ENCODE data around the gene NCCRP1. TPM values are rescaled to one million over a fixed set of nuclear protein-coding genes. Genes with fewer than 3 reads are reported as not detected.

Gene NCCRP1
- total RNA-seq, 2 experiments from 2014 or later: not detected

DNA sequence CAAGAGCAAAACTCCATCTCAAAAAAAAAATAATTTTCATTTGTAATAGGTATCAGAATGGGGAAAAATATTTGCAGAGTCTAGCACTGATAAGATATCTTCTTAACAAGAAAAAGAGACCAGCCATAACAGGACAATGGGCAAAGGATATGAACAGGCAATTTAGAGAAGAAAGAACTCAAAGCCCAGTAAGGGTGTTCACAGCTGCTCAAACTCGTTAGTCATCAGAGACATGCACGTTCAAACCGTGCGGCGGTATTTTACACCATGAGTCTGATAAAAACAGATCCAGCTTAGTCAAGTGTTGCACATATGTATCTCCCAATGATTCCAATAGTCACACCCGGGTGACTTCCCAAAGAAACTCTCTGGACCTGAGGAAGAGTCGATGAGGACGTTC lies 13.7 kb upstream of the NCCRP1 start:
- no peak for DNase-seq
- Mint-ChIP-seq H3K27ac (no peak overlapping the region), H3K36me3 (no peaks in the 10 kb centered on the region), H3K4me1 (no peaks in the 10 kb centered on the region), H3K4me3 (no peak overlapping the region), H3K27me3 (no peaks in the 10 kb centered on the region), H3K9me3 (no peaks in the 10 kb centered on the region)

DNA sequence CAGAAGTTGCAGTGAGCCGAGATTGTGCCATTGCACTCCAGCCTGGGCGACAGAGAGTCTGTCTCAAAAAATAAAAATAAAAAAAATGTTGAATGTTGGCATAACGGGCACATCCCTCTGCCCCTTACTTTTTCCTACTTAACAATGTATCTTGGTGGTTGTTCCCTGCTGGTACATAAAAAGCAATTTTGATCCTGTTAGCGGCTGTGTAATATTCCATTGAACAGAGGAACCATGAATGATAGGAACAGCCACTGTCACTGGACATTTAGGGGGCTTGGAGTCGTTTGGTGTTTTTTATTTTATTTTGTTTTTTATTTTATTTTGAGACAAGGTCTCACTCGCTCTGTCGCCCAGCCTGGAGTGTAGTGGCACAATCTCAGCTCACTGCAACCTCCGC lies 10.4 kb upstream of the NCCRP1 start:
- no peaks in the 10 kb centered on the region for H3K36me3 Mint-ChIP-seq
- H3K4me3 Mint-ChIP-seq: no peak overlapping the region
- peaks cover 15% of the 10 kb centered on the region for H3K27me3 Mint-ChIP-seq
- no peaks in the 10 kb centered on the region for H3K9me3 Mint-ChIP-seq
- no peak for DNase-seq
- H3K4me1 Mint-ChIP-seq: no peaks in the 10 kb centered on the region
- no peak overlapping the region for H3K27ac Mint-ChIP-seq

DNA sequence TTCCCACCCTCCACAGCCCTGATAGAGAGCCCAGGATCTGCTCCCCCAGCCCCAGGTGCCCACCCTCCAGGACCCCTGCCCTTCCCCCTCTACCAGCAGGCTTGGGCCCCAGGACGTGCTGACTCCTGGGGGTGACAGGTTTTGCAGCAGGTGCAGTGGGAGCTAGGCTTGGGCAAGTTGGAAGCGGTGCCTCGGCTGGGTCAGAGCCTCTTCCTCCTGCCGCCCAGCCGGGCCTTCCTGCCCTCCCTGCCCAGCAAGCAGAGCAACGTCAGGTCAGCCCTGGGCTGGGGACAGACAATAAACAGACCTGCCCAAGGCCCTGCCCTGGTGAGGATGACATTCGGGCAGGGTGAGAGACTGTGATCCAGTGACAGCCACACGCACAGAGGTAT lies 9.2 kb upstream of the NCCRP1 start:
- no peak overlapping the region for H3K27ac Mint-ChIP-seq
- H3K27me3 Mint-ChIP-seq: peaks cover 26% of the 10 kb centered on the region
- H3K9me3 Mint-ChIP-seq: no peaks in the 10 kb centered on the region
- DNase-seq: no peak
- no peak overlapping the region for H3K4me3 Mint-ChIP-seq
- no peaks in the 10 kb centered on the region for H3K4me1 Mint-ChIP-seq
- H3K36me3 Mint-ChIP-seq: no peaks in the 10 kb centered on the region

DNA sequence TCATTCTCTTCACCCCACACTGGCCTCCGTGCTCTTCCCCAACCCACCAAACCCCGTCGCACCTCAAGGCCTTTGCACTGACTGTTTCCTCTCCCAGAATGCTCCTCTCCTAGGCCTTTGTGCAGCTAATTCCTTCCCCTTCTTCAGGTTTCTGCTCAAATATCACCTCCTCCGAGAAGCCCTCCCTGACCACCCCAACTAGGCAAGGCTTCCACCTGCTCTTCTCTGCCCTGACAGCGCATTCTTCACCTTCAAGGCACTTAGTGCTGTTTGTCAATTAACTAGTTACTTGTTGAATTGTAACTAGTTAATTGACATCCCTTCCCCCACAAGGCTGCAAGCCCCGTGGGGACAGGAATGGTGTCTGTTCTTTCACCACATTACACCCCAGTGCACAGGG lies 7.8 kb upstream of the NCCRP1 start:
- Mint-ChIP-seq H3K4me1 (no peaks in the 10 kb centered on the region), H3K36me3 (no peaks in the 10 kb centered on the region), H3K27me3 (peaks cover 31% of the 10 kb centered on the region), H3K4me3 (no peak overlapping the region), H3K27ac (no peak overlapping the region), H3K9me3 (no peaks in the 10 kb centered on the region)
- DNase-seq: no peak

DNA sequence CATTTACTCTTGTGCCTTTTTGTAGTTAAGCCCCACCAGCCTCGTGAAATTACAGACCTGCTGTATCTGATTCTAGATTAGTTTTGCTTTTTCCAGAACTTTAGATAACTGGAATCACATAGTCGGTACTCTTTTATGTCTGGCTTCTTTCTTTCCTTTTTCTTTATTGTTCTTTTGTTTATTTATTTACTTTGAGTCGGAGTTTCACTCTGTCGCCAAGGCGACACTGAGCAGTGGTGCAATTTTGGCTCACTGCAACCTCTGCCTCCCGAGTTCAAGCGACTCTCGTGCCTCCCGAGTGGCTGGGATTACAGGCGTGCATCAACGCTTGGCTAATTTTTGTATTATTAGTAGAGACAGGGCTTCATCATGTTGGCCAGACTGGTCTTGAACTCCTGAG lies 6.0 kb upstream of the NCCRP1 start:
- H3K27me3 Mint-ChIP-seq: peaks cover 46% of the 10 kb centered on the region
- H3K27ac Mint-ChIP-seq: no peak overlapping the region
- H3K4me1 Mint-ChIP-seq: no peaks in the 10 kb centered on the region
- DNase-seq: no peak
- H3K36me3 Mint-ChIP-seq: no peaks in the 10 kb centered on the region
- no peak overlapping the region for H3K4me3 Mint-ChIP-seq
- no peaks in the 10 kb centered on the region for H3K9me3 Mint-ChIP-seq

DNA sequence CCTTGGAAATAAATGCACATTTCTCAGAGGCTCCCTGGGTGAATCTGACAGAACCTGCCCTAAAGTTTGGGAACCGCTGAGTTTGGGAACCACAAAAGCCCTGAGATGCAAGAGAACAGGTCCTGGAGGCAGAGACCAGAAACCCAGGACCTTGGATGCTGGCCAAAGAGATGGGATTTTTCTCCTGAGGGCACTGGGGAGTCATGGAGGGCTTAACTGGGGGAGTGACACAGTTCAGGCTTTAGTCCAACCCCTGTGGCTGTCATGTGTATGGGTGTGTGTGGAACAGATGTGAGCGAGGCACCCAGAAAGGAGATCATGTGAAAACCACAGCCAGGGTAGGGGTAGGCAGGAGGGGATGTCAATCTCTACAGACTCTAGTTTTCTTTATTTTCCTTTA lies 3.9 kb upstream of the NCCRP1 start:
- Mint-ChIP-seq H3K4me1 (peaks cover 8% of the 10 kb centered on the region), H3K4me3 (no peak overlapping the region), H3K36me3 (no peaks in the 10 kb centered on the region), H3K27me3 (peaks cover 65% of the 10 kb centered on the region), H3K27ac (no peak overlapping the region), H3K9me3 (no peaks in the 10 kb centered on the region)
- DNase-seq: no peak

DNA sequence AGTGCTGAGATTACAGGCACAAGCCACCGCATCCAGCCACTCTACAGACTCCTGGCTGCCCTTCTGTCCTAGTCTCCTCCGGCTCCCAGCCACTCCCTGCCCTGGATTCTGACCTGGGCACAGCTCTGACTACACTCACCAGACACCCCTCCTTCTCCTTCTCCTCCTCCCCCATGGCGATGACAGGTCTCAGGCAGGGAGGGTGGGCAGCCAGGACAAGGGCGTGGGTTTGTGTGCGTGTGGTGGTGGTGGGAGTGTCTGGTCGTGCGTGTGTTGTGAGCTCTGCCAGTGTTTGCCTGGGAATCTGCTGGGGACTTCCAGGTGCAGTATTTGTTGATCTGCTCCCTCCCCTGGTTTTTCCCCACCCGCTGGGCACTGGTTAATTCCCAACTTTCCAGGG lies 3.0 kb upstream of the NCCRP1 start:
- no peak for DNase-seq
- peaks cover 70% of the 10 kb centered on the region for H3K27me3 Mint-ChIP-seq
- peaks cover 8% of the 10 kb centered on the region for H3K4me1 Mint-ChIP-seq
- no peaks in the 10 kb centered on the region for H3K36me3 Mint-ChIP-seq
- H3K27ac Mint-ChIP-seq: no peak overlapping the region
- no peak overlapping the region for H3K4me3 Mint-ChIP-seq
- H3K9me3 Mint-ChIP-seq: no peaks in the 10 kb centered on the region

DNA sequence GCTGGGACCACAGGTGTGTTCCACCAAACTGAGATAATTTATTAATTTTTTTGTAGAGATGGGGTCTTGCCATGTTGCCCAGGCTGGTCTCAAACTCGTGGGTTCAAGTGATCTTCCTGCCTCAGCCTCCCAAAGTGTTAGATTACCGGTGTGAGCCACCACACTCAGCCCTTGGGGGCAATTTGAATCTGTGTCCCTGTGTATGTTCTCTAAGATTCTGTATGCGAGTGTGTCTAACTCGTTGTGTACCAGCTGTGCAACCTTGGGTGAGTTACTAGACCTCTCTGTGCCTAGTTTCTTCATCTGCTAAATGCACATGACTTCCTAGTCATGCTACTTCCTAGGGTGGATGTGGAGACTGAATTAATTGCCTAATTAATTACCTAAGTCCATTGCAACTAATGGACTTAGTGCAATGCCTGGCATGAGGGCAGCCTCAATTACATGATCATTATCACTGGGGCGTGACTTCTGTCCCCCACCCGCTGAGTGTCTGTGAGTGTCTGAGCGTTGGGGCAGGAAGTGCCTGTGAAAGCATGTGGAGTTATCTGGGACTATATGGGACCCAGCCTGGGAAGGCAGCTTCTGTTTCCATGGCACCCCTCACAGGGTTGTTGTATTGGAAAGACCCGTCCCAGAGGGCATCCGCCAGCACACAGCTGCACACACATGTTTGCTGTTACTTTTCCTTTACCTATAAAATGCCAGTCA lies 1.8 kb upstream of the NCCRP1 start:
- no peak for DNase-seq
- H3K4me3 Mint-ChIP-seq: no peak overlapping the region
- H3K9me3 Mint-ChIP-seq: no peaks in the 10 kb centered on the region
- H3K36me3 Mint-ChIP-seq: no peaks in the 10 kb centered on the region
- H3K4me1 Mint-ChIP-seq: peaks cover 8% of the 10 kb centered on the region
- H3K27ac Mint-ChIP-seq: no peak overlapping the region
- H3K27me3 Mint-ChIP-seq: peaks cover 73% of the 10 kb centered on the region

DNA sequence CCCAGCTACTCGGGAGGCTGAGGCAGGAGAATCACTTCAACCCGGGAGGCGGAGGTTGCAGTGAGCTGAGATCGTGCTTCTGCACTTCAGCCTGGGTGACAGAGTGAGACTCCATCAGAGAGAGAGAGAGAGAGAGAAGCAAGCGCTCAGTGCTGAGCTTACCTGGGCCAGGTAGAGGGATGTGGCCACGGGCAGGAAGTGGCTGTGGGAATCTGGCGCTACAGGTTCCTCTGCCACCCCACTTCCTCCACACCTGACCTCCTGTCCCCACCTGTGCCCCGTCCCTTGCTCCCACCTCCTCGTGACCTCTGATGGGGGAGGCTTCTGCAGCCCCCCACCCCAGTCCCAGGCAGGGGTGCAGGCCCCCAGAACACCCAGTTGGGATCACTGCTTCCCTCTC lies 1.0 kb upstream of the NCCRP1 start:
- no peak overlapping the region for H3K27ac Mint-ChIP-seq

DNA sequence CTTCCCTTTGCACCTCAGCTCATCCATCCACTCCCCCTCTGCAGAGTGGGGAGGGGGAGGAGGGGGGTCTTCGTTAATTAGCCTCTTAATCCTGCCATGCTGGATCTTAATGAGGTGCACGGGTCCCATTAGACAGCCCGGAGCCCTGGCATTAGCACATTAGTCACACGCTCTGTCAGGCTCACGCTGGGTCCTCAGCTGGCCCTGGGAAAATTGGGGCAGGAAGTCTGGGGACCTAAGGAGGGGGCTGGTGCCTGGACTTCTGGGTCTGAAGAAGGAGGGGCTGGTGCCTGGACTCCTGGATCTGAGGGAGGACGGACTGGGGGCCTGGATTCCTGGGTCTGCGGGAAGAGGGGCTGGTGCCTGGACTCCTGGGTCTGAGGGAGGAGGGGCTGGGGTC lies 444 bp upstream of the NCCRP1 start:
- peaks cover 8% of the 10 kb centered on the region for H3K4me1 Mint-ChIP-seq
- H3K27me3 Mint-ChIP-seq: peaks cover 79% of the 10 kb centered on the region
- no peaks in the 10 kb centered on the region for H3K36me3 Mint-ChIP-seq
- H3K4me3 Mint-ChIP-seq: no peak overlapping the region
- no peak for DNase-seq
- no peak overlapping the region for H3K27ac Mint-ChIP-seq
- H3K9me3 Mint-ChIP-seq: no peaks in the 10 kb centered on the region

More for the DNA sequence above, 1.0 kb upstream of the NCCRP1 start:
- Mint-ChIP-seq H3K36me3 (no peaks in the 10 kb centered on the region), H3K27me3 (peaks cover 75% of the 10 kb centered on the region), H3K9me3 (no peaks in the 10 kb centered on the region), H3K4me3 (no peak overlapping the region), H3K4me1 (peaks cover 8% of the 10 kb centered on the region)
- DNase-seq: no peak

DNA sequence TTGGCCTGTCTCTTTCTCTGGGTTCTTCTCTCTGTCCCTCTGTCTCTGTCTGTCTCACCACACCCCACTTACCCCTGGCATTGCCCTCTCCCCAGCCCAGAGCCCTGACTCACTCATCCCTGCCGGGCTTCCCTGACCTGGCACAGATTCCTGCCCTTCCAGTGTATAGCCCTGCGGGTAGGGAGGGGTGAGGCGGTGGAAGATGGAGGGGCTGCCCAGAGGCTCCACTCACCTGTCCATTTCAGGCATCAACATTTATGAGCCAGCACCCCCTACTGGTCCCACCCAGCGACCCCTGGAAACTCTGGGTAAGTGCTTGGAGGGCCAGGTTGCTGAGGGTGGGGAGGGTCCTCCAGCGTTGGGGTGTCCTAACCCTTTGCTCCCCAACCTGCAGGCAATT lies 1.0 kb downstream of the NCCRP1 start:
- H3K9me3 Mint-ChIP-seq: no peaks in the 10 kb centered on the region
- H3K36me3 Mint-ChIP-seq: no peaks in the 10 kb centered on the region
- H3K4me1 Mint-ChIP-seq: peaks cover 8% of the 10 kb centered on the region
- no peak overlapping the region for H3K27ac Mint-ChIP-seq
- no peak for DNase-seq
- peaks cover 82% of the 10 kb centered on the region for H3K27me3 Mint-ChIP-seq
- H3K4me3 Mint-ChIP-seq: no peak overlapping the region

DNA sequence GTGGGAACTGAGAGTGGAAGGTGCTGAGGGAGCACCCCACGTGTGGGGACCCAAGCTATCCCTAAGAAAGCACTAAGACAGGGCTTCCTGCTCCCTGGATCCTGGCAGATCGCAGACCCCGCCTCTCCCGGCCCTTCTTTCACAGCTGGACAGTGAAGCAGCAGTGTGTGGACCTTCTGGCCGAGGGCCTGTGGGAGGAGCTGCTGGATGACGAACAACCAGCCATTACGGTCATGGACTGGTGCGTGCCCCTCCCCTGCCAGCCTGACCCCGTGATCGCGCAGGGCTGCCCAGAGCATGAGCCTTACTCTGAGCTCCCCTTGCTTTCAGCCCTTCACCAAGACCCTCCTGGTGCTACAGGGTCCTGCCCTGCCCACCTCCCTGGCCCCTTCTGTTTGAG lies 2.3 kb downstream of the NCCRP1 start:
- no peak overlapping the region for H3K27ac Mint-ChIP-seq
- no peak overlapping the region for H3K4me3 Mint-ChIP-seq
- H3K36me3 Mint-ChIP-seq: no peaks in the 10 kb centered on the region
- H3K27me3 Mint-ChIP-seq: peaks cover 87% of the 10 kb centered on the region
- H3K9me3 Mint-ChIP-seq: no peaks in the 10 kb centered on the region
- H3K4me1 Mint-ChIP-seq: peaks cover 12% of the 10 kb centered on the region
- no peak for DNase-seq

DNA sequence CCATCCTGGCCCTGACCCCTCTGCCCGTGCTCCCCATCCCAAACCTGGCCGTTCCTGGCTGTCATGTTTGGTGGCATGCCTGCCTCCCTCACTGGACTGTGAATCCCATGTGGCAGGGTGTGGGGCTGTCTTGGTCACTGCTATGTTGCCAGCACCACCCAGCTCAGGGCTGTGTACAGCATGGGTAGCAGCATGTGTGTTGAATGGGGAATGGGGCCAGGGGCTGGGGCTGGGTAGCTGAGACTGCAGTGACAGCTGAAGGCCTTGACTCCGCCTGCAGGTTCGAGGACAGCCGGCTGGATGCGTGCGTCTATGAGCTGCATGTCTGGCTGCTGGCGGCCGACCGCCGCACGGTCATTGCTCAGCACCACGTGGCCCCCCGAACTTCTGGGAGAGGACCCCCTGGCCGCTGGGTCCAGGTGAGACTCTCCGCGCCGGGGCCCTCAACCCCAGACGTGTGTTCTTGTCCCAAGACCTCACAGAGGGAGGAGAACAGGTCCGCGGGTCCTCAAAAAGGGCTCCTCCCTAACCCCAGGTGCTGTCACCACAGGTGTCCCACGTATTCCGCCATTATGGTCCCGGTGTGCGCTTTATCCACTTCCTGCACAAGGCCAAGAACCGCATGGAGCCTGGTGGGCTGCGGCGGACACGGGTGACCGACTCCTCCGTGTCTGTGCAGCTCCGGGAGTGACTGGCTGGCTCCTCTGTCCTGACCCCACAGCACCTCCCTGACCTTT lies 3.5 kb downstream of the NCCRP1 start:
- Mint-ChIP-seq H3K4me3 (no peak overlapping the region), H3K4me1 (peaks cover 12% of the 10 kb centered on the region), H3K36me3 (no peaks in the 10 kb centered on the region), H3K27me3 (peaks cover 86% of the 10 kb centered on the region), H3K27ac (no peak overlapping the region), H3K9me3 (no peaks in the 10 kb centered on the region)
- no peak for DNase-seq

DNA sequence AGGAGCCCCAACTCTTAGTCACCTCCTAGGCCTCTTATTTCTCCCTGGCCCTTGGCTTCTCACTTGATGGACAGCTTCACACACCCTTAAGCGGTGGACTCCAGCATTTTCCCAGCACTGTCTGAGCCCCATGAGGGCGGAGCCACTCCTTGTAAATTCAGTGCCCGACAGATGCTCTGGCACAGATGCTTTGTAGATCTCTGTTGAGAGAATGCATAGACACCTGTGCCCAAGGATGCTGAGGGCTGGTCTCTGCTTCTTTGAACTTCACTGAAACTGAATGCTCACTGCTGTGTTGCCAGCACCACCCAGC lies 4.0 kb downstream of the NCCRP1 start:
- Mint-ChIP-seq H3K9me3 (no peaks in the 10 kb centered on the region), H3K27ac (no peak overlapping the region), H3K27me3 (peaks cover 81% of the 10 kb centered on the region), H3K4me3 (no peak overlapping the region), H3K36me3 (no peaks in the 10 kb centered on the region), H3K4me1 (peaks cover 12% of the 10 kb centered on the region)
- DNase-seq: no peak

DNA sequence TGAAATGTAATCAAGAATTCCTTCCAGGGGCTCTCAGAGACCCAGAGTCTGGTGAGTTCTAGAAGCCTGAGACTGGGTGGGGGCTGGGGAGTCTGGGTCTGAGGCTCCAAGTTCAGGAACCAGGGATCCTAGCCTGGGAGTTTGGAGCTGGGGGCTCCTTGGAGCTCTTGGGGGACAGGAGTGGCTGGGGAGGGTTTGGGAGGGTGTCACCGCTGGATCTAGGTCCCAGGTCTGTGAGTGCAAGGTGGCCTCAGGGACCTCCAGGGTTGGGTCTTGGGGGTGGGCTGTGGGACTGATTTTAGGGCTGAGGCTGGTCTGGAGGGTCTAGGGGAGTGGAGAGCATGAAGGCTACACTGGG lies 6.2 kb downstream of the NCCRP1 start:
- Mint-ChIP-seq H3K9me3 (no peaks in the 10 kb centered on the region), H3K4me1 (peaks cover 4% of the 10 kb centered on the region), H3K27ac (no peak overlapping the region), H3K36me3 (no peaks in the 10 kb centered on the region), H3K27me3 (peaks cover 61% of the 10 kb centered on the region), H3K4me3 (no peak overlapping the region)
- no peak for DNase-seq

Data from activated naive CD8-positive, alpha-beta T cell treated with anti-CD3 and anti-CD28 coated beads for 36 hours (primary cell).